GM19324 (cell line): ENCODE measurements around the gene CDH15.

Experiments used
- ATAC-seq: cut with Tn5 transposase; IDR thresholded peaks from one replicate; pipeline ENCODE4 v1.9.1; 2021; ENCODE audit warnings: mild to moderate bottlenecking, moderate library complexity; ENCODE audit not compliant: unreplicated experiment, low FRiP score

CDH15 gene

GRCh38 chr16:89140981-89141883, 30.3 kb upstream of the CDH15 start:
- no peak for ATAC-seq

DNA sequence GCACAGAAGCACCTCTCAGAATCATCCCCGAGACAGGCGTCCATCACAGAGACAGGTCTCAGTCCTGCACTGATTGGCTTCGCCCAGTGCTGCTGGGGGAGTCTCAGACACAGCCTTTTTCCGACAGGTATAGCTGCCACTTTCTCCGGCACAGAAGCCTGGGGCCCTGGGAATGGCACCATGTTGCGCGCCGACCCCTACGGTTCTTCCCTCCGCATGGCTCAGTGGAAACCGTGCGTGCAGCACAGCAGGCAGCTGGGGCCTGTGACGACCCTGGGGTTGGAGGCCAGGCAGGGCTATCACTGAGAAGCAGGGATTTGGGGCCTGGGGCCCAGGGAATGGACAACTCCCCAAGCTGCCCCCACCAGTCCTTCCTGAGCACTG, 29.7 kb upstream of the CDH15 start:
- no peak for ATAC-seq

DNA sequence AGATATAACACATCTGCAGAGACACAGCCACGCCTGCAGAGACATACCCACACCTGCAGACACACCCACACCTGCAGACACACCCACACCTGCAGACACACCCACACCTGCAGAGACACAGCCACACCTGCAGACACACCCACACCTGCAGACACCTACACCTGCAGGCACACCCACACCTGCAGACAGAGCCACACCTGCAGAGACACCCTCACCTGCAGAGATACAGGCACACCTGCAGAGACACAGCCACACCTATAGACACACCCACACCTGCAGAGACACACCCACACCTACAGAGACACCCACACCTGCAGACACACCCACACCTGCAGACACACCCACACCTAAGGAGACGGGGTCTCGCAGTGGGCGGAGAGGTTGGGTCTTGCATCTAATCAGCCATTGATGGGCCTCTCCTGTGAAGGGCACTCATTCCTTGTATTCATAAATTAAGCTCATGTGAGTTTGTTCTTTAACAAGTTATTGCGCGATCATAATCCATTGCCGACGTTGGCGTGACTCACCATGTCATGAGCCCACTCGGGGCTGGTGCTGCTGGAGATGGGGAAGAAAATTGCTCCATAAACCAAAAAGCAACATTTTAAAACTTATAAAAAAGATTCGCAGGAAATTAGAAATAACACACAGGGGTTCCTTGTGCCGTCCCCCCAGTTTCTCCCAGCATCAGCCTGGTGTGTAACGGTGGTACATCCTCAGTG, 28.9 kb upstream of the CDH15 start:
- ATAC-seq = no peak

- no peak for ATAC-seq
Observed at GRCh38 chr16:89143201-89143741, 28.3 kb upstream of the CDH15 start.

GRCh38 chr16:89143911-89144675, 27.5 kb upstream of the CDH15 start:
- ATAC-seq = no peak

GRCh38 chr16:89144681-89145080, 26.9 kb upstream of the CDH15 start:
- no peak for ATAC-seq

- no peak for ATAC-seq
Observed at GRCh38 chr16:89145406-89146161, 26.0 kb upstream of the CDH15 start.

DNA sequence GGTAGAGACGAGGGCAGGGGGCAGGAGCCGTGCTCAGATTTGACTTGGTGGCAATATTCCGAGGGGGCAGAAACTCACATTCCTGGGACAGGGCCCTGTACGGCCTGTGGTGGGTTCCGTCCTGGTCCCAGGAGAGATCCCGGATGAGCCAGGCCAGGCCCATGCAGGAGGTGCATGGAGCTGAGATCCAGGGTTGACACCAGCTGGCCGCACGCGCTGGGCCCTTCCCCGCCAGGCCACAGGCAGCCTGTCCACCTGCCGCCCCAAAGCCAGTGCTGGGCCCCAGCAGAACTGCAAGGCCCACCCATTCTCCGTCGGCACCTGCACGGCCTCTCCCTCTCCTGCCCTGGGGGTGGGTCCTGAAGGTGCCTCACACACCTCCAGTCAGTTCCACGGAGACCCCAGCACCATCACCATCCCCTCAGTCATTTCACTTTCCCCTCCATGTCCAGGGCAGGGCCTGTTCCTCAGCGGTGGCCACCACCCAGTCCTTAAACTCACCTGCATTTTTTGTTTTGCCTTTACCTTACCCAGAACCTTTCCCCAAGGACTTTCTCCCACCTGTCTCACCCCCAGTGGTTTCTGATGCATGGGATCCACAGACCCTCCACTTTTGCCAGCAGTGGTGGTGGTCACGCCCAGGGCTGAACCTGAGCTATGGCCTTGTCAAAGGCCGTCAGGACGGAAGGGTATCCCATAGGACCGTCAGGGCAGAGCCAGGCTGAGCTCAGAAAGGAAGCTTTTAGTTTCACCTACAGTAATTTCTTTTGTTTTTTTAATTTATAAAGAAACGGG, 25.1 kb upstream of the CDH15 start:
- ATAC-seq = no peak

GRCh38 chr16:89147085-89147817, 24.3 kb upstream of the CDH15 start:
- ATAC-seq = no peak

- no peak for ATAC-seq
Observed at GRCh38 chr16:89149386-89149785, 22.2 kb upstream of the CDH15 start.

- ATAC-seq = no peak
Observed at GRCh38 chr16:89150090-89150835, 21.3 kb upstream of the CDH15 start.

DNA sequence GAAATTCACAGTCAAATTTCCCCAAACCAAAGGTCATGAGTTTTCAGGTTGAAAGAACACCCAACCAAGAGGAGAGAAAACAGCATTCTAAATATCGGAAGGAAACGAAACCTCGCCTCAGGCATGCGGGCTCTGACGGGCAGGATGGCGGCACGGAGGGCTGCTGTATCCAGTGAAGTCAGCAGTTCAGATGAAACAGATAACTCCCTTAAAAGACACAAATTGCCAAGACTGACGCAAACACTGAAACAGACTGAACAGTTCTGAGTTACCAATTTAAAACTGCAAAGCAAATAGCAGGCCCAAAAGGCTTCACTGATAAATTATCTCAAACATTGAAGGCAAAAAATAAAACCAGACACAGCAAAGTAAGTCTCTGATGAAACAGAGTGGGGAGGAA, 20.6 kb upstream of the CDH15 start:
- ATAC-seq = no peak

GRCh38 chr16:89152831-89153700, 18.5 kb upstream of the CDH15 start:
- no peak for ATAC-seq

GRCh38 chr16:89153848-89154271, 17.7 kb upstream of the CDH15 start:
- no peak for ATAC-seq

DNA sequence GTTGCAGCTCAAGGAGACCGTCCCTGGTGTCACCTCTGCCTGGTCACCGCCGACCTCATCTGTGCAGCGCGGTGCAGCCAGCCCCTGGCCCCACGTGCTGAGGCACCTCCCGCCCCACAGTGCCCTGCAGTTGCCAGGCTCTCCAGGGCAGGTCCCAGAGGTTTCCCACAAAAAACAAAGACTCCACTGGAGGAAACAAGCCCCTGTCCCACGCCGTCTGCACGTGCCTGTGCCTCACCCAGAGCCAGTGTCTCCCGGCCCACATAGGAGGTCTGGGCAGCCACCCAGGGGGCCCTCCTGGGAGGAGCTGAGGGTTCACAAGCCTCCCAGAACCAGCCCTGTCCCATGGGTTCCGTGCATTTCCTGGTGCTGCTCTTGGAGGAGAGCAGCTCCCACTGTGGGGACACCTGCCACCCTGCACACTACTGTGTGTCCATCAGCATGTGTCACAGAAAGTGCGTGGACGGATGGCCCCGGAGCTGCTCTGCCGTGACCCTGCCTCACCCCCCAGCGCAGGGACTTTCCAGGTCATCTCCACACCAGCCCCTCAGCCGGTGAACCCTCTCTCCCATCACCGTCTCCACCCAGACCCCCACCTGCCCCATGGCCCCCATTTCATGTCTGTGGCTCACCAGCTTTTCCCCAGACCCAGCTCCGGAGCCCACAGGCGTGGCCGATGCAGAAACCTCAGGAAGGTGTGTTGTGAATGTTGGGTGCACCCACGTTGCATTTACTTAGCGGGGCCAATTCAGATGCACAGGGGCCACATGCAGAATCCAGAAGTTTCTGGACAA, 17.0 kb upstream of the CDH15 start:
- ATAC-seq = no peak

DNA sequence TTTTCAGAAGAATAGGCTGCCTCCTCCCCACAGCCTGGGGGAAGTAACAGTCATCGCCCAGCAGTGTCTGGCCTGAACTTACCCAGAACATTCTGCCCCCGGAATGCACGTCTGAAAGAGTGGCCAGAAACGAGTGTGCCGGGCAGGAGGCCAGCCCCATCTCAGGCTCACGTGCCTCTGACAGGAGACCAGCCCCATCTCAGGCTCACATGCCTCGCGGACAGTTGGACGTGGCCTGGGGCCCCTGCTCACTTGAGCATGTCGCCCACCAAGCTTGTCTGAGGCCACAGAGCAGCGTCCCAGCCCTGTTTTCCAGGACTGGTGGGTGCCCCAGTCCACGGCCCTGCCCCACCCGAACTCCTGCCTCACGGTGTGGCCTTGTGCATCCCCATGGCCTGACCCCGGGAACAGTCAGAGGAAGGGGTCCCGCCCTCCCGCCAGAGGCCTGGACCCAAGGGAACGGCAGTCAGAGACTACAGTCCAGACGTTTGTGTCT, 16.3 kb upstream of the CDH15 start:
- ATAC-seq = no peak
